GM21529 (cell line): ENCODE measurements around the gene CD163.
"Not testable (repeated sequence)": the region's sequence is repeated elsewhere in the genome, so short reads cannot be mapped to it uniquely, and the experiment has no call there.

Experiments used
- ATAC-seq: cut with Tn5 transposase; IDR thresholded peaks from one replicate; pipeline ENCODE4 v1.9.1; 2021; ENCODE audit not compliant: unreplicated experiment

The CD163 gene

DNA sequence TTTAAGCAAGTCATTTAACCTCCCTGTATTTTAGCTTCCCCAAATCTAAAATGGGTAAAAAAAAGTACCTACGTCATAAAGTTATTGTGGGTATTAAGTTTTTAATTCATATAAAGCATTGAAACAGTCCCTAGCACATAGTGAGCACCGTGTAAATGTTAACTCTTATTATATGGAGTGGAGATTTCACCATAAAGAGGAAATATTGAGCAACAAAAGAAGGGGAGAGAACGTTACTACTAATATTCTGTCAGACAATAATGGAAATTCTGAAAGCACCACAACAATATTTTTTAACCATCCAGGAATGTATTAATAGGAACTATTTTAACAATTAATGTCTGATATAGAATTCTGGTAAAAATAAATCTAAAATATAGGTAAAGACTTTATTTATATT lies 51.8 kb downstream of the CD163 start:
- ATAC-seq = no peak

DNA sequence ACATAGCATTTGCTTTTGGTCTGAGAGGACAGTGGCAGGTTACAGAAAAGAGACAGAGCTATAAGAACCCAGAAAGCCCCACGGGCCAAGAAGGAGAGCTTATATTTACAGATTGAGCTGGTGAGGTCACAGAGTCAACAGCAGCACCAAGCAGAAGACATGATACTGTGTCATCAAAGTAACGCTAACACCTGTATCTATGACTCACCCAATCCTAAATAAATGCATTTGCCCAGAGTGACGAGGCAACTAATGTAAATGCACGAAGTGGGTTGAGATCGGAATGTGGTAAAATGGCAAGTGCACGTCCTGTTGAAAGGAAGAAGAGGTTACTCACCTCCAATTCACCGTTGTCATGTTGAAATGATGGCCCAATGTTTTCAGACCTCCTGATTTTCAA lies 52.9 kb downstream of the CD163 start:
- ATAC-seq = no peak

DNA sequence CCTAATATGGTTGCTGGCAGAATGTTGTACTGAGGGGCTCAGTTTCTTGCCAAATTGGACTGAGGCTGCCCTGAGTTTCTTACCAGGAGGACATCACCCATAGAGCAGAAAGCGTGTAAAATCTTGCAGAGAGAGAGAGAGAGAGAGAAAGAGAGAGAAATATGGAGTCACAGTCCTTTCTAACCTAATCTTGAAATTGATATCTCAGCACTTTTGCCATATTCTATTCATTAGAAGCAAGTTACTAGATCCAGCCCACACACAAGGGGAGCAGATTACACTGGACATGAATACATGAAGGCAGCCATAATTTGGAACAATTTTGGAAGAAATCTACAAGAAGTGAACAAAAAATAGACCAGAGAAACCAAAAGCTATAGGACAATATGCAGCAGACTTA lies 55.5 kb downstream of the CD163 start:
- ATAC-seq = no peak

DNA sequence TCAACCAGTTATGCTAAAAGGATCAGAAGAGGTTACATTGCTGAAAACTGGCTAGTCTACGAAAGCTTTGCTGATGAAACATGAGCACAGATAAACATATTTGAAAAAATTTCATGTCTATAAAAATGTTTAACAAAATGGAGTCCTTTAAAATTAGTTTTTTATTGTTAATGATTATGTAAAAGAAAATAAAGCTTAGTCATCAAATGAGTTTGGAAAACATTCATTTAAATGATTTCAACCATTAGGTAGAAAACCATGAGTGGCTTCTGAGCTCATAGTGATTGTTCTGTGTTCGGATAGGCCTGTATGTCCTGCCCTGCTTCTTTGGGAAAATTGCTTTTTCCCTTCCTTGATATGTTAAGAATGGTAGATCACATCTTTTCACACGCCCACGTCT lies 59.0 kb downstream of the CD163 start:
- no peak for ATAC-seq

DNA sequence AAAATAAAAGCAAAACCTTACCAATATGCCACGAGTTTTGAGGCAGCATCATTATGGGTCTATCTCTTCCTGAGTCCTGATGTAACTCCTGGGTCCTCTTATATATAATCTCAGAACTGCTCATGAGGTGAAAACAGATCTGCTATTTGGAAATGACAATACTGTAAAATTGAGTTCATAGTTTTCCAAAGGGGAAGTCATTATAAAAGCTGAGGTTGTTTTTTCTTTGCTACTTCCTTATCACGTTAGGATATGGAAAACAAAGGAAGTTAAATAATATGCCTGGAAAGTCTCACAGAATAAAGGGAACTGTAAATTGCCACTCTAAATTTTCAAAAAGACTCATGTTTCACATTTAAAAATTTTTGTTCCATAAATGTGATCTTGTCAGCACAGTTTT lies 59.5 kb downstream of the CD163 start, which contains the start of gene CD163L1:
CD163L1 (minus strand) TSS at position 78 of the 400 bp plus-strand sequence; CDS start at position 52, 26 bp downstream.
- no peak for ATAC-seq

DNA sequence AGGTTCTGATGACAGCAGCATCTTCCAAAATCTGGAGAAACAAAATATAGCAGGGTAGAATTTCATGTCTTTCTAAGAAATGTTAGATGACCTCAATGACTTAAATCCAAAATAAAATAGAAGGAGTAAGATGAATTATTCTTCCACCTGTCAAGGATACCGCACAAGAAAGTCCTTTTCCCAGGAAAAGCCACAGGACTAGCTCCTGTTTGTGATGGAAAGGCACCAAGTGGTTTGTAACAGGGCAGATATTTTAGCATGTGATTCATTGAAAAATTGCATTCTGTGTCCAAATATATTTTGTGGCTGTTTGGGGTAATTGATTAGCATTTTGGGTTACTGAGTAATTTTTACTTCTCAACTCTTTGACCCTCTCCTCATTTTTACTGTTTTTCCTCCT lies 62.4 kb downstream of the CD163 start:
- no peak for ATAC-seq

DNA sequence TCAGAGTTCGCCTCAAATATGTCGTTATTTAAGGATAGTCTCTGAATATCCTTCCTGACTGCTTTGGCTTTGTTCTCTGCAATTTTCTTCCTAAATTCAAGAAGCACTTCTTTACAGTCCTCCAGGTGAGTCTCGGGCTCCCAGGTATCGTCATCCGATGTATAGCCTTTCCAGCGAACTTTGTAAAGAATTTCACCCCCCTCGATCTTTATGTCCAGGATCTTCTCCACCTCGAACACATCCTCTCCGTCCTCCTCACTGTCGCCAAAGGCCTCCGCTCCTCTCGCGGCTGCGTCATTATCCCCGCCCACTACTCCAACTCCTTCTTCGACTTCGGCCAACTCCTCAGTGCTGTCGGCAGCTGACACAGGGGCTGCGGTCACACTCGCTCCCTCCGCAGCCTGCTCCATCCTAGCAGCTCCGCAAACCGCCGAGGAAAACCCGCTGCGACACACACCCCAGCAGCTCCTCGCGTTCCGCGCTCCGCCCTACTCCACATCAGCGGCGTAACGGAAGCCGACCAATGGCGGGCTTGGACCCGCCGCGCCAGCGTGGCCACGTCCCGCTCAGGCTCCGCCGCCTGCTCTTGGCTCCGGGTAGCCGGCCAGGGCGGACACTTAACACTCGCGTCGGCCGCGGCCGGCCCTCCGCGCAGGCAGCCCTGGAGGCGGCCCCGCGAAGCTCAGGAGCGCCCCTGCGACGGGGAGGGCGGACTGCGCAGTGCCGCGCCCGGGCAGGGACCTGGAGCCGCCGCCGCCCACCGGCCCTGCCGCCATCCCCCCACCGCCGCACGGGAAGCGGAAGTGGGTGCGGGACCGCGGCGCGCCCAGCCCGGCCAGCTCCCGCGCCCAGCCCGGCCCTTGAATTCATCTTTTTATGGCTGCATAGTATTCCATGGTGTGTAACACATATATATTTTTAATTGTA lies 63.7 kb downstream of the CD163 start:
- no peak for ATAC-seq

DNA sequence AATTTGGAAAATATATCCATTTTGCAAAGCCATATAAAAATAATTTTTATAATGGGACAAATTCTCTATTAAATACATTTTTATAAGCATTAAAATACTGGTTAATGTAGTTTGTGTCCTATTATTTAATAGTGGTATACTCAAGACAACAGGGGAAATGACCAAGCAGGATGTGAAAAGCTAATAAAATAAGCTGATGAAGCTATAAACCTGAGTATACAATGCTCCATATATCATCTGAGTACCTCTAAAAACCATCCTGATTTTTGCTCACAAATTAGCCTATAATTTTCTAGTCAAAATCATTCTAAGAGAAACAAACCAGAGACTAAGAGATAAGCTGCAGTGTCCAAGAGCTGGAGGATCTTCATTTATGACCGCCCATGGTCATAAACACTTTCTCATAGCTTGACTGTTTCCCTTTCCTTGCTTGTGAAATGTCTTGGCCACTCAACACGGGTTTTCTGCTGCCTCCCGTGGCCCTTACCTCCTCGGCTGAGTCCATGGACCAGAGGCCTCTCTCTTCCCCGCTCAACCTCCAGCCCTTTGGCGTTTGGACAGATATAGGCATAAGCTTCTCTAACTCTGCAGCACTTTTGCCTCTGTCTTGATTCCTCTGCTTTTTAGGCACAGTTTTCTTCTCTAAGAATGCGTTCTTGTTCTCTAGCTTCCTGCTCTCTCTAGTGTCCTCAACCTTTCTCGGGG lies 65.1 kb downstream of the CD163 start:
- ATAC-seq = not testable (repeated sequence)

DNA sequence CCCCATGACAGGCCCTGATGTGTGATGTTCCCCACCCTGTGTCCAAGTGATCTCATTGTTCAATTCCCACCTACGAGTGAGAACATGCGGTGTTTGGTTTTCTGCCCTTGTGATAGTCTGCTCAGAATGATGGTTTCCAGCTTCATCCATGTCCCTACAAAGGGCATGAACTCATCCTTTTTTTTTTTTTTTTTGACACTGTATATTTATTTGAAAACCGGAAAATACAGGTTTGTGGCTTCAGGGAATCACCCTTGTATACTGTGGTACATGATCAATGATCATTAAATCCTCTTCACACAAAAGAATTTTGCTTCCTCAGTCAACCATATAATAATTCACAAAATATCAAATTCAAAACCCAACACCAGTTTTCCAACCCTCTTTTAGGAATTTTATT lies 66.1 kb downstream of the CD163 start:
- not testable (repeated sequence) for ATAC-seq

DNA sequence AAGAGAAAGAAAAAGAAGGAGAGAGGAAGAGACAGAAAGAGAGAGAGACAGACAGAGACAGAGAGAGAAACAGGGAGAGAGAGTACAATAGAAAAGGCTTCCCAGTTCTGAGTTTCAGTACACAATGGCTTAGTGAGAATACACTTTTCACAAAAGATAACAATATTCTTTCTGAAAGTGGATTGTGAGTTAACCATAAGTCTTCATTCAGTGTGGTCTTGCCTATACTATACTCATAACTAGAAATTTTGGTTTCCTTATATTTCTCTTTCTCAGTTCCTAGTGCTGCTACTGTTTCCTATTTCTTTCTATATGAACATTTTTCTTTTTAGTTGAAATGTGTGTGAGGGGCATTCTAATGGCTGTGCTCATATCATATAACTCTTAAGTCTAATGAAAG lies 68.9 kb downstream of the CD163 start:
- ATAC-seq = no peak

DNA sequence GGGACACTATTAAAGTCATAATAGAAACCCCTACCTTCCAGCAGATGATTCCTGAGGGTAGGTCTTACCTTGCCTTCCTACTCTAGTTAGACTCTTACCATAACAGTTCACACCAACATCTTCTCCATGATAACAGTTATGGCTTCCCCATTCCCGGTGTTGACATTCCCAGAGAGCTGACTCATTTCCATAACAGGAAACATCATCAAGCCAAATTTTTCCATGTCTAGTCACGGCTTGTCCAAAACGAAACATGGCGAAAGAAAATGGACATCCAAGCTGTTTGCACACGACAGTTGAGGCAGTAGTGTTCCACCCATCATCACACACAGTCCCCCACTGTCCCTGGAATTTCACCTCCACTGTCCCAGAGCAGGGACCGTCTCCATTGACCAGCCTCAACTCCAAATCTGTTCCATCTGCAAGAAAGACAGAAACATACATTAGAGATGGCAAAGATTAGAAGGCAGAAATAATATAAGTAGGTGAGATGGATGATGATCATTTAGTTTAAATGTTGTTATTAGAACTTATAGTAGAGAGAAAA lies 70.2 kb downstream of the CD163 start:
- no peak for ATAC-seq

DNA sequence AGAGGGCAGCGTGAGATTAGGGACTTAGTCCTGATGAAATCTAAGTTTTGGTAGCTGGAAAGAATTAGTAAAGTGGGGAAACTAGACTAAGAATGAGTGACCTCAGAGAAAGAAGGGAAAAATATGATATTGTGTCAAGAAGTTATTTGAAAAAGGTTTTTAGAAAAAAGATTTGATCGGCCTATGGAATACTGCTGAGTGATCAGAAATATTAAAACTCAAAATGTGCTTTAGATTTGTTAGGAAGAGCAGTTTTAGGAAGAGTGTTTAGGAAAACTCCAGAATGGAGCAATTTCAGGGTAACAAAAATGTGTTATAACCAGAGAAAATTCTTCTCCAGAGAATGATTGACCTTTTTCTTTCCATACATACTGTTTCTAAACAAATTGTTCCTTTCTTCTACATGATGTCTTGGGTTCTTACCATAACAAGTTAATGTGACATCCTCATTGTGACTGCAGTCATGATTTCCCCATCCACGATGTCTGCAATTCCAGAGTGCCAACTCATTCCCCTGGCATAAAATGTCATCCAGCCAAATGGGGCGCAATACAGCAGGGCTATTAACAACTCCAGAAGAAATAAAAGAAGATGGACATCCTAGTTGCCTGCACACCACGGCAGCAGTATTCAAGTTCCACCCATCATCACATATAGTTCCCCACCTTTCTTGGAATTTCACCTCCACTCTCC lies 71.4 kb downstream of the CD163 start:
- no peak for ATAC-seq
